GM20000 (cell line): ENCODE results near the gene KIAA1671.

Experiments
- DNase-seq: peaks from one replicate; pipeline ENCODE4 v3.0.0; 2012; ENCODE audit warnings: low spot score
- CTCF ChIP-seq: IDR thresholded peaks from 2 replicates; pipeline ENCODE4 v1.5.1; 2012; ENCODE audit warnings: mild to moderate bottlenecking, control low read depth; ENCODE audit errors: extremely low read depth, missing control alignments

KIAA1671 gene

GRCh38 chr22:25205847-25206246, 253.3 kb downstream of the KIAA1671 start:
- no peak for TF ChIP-seq CTCF
- DNase-seq: no peak

GRCh38 chr22:25206998-25207397, 254.5 kb downstream of the KIAA1671 start:
- no peak for TF ChIP-seq CTCF
- no peak for DNase-seq

GRCh38 chr22:25207553-25208157, 255.1 kb downstream of the KIAA1671 start:
- TF ChIP-seq CTCF: no peak
- DNase-seq: no peak

- no peak for TF ChIP-seq CTCF
- no peak for DNase-seq
Measured at GRCh38 chr22:25208328-25208727, 255.8 kb downstream of the KIAA1671 start.

GRCh38 chr22:25208743-25209505, 256.4 kb downstream of the KIAA1671 start:
- no peak for DNase-seq
- no peak for TF ChIP-seq CTCF

- no peak for TF ChIP-seq CTCF
Measured at GRCh38 chr22:25210793-25211192, 258.3 kb downstream of the KIAA1671 start.

GRCh38 chr22:25212337-25212736, 259.8 kb downstream of the KIAA1671 start:
- no peak for TF ChIP-seq CTCF
- no peak for DNase-seq

More at GRCh38 chr22:25210793-25211192, 258.3 kb downstream of the KIAA1671 start:
- no peak for DNase-seq
